Colonic mucosa (tissue), 4 donors: Measurements from ENCODE around the gene GAB2. TPM values are rescaled to one million over a fixed set of nuclear protein-coding genes. Genes with fewer than 3 reads are reported as not detected.

Source experiments
- DNase-seq: peaks from one replicate; pipeline ENCODE4 v3.0.0-alpha.2; 2020
- H3K27ac ChIP-seq: fragments of 200-600 bp; one replicate; pipeline ENCODE4 v1.8.0; 2021
- H3K27me3 ChIP-seq: fragments of 200-600 bp; one replicate; pipeline ENCODE4 v1.8.0; 2021
- H3K36me3 ChIP-seq: fragments of 200-600 bp; one replicate; pipeline ENCODE4 v1.8.0; 2021
- H3K4me1 ChIP-seq: fragments of 200-600 bp; one replicate; pipeline ENCODE4 v1.8.0; 2021; ENCODE audit warnings: mild to moderate bottlenecking
- H3K4me3 ChIP-seq: fragments of 200-600 bp; one replicate; pipeline ENCODE4 v1.8.0; 2021
- H3K9ac ChIP-seq, 2 donors: one replicate each; pipeline ENCODE4 v1.7.0; 2013; ENCODE audit warnings: control low read depth in 2 of 2, low read depth in 2 of 2, low read length in 2 of 2
- H3K9me3 ChIP-seq: fragments of 200-600 bp; one replicate; pipeline ENCODE4 v1.8.0; 2021
- CTCF ChIP-seq: fragments of 200-600 bp; IDR thresholded peaks from one replicate; pipeline ENCODE4 v1.8.0; 2022; ENCODE audit warnings: antibody characterized with exemption, mild to moderate bottlenecking
- intact Hi-C: fragments of 100-400 bp; cut with DNase I; formaldehyde crosslinking; loops from one replicate; pipeline ENCODE4 v1.14.1; 2022
- total RNA-seq, 2 donors: library from RNA; stranded (reverse); fragmentation: NEBNext Ultra II Directional in 1 of 2; extraction: Animal tissue kit (Norgen Biotek cat#: 25700) in 1 of 2; gene quantifications; one replicate each; pipeline ENCODE4 v1.2.1, GENCODE V29; 2021
- donor health status: healthy.
- donor health status: DM: no; HTN: no; CAD: no.
- donor health status: DM: no; HTN: no; CAD: no.

The GAB2 gene
- total RNA-seq, 2 donors from 2014 or later = 20.0 to 21.1 TPM

- no peak for TF ChIP-seq CTCF
- H3K27me3 ChIP-seq = no peaks in the 10 kb centered on the region
- H3K4me1 ChIP-seq = peaks cover 5% of the 10 kb centered on the region
- H3K36me3 ChIP-seq = no peaks in the 10 kb centered on the region
- H3K4me3 ChIP-seq = no peak overlapping the region
- no peak overlapping the region for H3K9ac ChIP-seq
- no peak for DNase-seq
- intact Hi-C loops = no loop called here
- no peaks in the 10 kb centered on the region for H3K9me3 ChIP-seq
- no peak overlapping the region for H3K27ac ChIP-seq
Measured at GRCh38 chr11:78355309-78355705, 62.3 kb downstream of the GAB2 start.

GRCh38 chr11:78354408-78355308, 63.0 kb downstream of the GAB2 start:
- no peak for TF ChIP-seq CTCF

GRCh38 chr11:78351979-78352841, 65.4 kb downstream of the GAB2 start:
- Histone ChIP-seq H3K27ac (no peak overlapping the region), H3K36me3 (no peaks in the 10 kb centered on the region), H3K27me3 (no peaks in the 10 kb centered on the region), H3K9ac (no peak overlapping the region), H3K4me1 (peaks cover 5% of the 10 kb centered on the region), H3K9me3 (no peaks in the 10 kb centered on the region), H3K4me3 (no peak overlapping the region)
- no peak for TF ChIP-seq CTCF
- intact Hi-C loops = no loop called here
- no peak for DNase-seq

More at GRCh38 chr11:78354408-78355308, 63.0 kb downstream of the GAB2 start:
- Histone ChIP-seq H3K9me3 (no peaks in the 10 kb centered on the region), H3K36me3 (no peaks in the 10 kb centered on the region), H3K9ac (no peak overlapping the region), H3K27ac (no peak overlapping the region), H3K4me3 (no peak overlapping the region), H3K4me1 (peaks cover 5% of the 10 kb centered on the region), H3K27me3 (no peaks in the 10 kb centered on the region)
- intact Hi-C loops = no loop called here
- DNase-seq = no peak

GRCh38 chr11:78351193-78351592, 66.4 kb downstream of the GAB2 start:
- TF ChIP-seq CTCF = no peak
- H3K9me3 ChIP-seq = no peaks in the 10 kb centered on the region
- H3K27ac ChIP-seq = peak overlapping the region; percentile 68
- no peak overlapping the region for H3K9ac ChIP-seq
- H3K27me3 ChIP-seq = no peaks in the 10 kb centered on the region
- no peaks in the 10 kb centered on the region for H3K36me3 ChIP-seq
- H3K4me3 ChIP-seq = no peak overlapping the region
- no peak for DNase-seq
- peaks cover 5% of the 10 kb centered on the region for H3K4me1 ChIP-seq
- intact Hi-C loops = no loop called here

- peak; percentile 30 for DNase-seq
- H3K9me3 ChIP-seq = no peaks in the 10 kb centered on the region
- no peaks in the 10 kb centered on the region for H3K36me3 ChIP-seq
- no peak for TF ChIP-seq CTCF
- peak overlapping the region; percentile 68 for H3K27ac ChIP-seq
- no peak overlapping the region for H3K4me3 ChIP-seq
- peaks cover 5% of the 10 kb centered on the region for H3K4me1 ChIP-seq
- no peaks in the 10 kb centered on the region for H3K27me3 ChIP-seq
- intact Hi-C loops = no loop called here
- H3K9ac ChIP-seq = peak overlapping the region in 1 of 2 donors; percentile 76
Measured at GRCh38 chr11:78350646-78351165, 66.9 kb downstream of the GAB2 start.
